DLD1 (cell line): ENCODE measurements around the gene CHST11.

ENCODE experiments used
- in situ Hi-C: cut with HindIII; loops from 2 replicates; pipeline ENCODE4 v1.10.0; 2017; ENCODE audit warnings: low sequenced_read_pairs

The CHST11 gene

GRCh38 chr12:104479123-104479662, 22.4 kb downstream of the CHST11 start:
- in situ Hi-C loops: no loop called here

DNA sequence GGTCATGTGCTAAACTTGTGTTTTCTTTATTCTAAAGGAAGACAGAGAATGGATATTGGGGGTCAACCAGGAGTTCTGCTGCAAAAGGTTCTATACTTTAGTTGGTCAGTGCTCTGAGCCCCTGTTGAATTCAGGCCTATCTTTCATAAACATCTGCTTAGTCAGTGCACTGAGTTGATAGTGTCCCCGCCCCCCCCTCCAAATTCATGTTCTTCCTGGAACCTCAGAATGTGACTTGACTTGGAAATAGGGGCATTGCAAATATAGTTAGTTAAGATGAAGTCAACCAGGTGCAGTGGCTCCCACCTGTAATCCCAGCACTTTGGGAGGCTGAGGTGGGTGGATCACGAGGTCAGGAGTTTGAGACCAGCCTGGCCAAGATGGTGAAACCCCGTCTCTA, 23.3 kb downstream of the CHST11 start:
- in situ Hi-C loops: no loop called here

DNA sequence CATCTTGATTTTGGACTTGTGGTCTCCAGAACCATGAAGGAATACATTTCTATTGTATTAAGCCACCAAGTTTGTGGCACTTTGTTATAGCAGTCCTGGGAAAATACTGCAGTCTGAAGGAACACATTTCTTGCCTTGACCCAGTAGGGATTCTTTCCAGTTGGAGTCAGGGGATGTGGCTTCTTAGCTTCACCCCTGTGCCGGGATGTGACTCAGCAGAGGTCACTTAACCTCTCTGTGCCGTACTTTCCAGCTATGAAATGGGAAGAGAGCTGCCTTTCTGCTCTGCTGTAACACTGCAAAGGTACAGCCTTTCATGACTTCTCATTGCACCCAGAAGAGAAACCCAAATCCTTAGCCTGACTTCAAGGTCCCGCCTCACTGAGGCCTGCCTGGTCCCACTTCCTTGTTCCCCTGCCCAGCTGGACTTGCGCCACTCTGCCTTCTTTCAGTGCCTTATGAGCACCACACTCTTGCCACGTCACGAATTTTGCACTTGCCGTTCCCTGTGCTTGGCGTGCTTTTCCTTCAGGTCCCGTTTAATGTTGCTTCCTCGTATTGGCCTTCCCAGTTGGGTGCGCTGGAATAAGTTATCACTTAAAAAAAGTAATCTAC, 24.2 kb downstream of the CHST11 start:
- in situ Hi-C loops: no loop called here

GRCh38 chr12:104482113-104482512, 25.4 kb downstream of the CHST11 start:
- in situ Hi-C loops: no loop called here

- in situ Hi-C loops: no loop called here
Measured at GRCh38 chr12:104482748-104483147, 26.0 kb downstream of the CHST11 start.

DNA sequence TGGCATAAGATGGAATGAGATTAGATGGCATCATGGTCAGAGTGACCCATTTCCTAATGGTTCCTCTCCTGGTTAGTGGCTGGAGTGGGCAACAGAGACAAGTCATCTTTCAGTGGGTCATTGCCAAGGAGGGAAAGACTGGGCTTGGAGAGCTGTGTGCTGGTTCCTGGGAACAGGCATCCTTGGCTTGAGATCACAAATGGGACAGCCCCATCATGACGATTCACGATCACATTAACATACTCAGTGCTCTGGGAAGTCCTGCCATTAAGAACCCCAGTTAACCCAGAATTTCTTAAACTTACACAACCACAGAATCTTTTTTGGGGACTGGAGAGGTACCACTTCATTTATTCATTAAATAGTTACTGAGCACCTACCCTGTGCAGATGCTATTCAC, 27.3 kb downstream of the CHST11 start:
- in situ Hi-C loops: no loop called here

GRCh38 chr12:104485651-104486362, 29.1 kb downstream of the CHST11 start:
- in situ Hi-C loops: no loop called here

GRCh38 chr12:104486363-104486750, 29.6 kb downstream of the CHST11 start:
- in situ Hi-C loops: no loop called here

- in situ Hi-C loops: no loop called here
Measured at GRCh38 chr12:104486943-104487819, 30.4 kb downstream of the CHST11 start.

- in situ Hi-C loops: no loop called here
Measured at GRCh38 chr12:104488374-104488773, 31.6 kb downstream of the CHST11 start.

GRCh38 chr12:104490186-104490585, 33.4 kb downstream of the CHST11 start:
- in situ Hi-C loops: no loop called here

DNA sequence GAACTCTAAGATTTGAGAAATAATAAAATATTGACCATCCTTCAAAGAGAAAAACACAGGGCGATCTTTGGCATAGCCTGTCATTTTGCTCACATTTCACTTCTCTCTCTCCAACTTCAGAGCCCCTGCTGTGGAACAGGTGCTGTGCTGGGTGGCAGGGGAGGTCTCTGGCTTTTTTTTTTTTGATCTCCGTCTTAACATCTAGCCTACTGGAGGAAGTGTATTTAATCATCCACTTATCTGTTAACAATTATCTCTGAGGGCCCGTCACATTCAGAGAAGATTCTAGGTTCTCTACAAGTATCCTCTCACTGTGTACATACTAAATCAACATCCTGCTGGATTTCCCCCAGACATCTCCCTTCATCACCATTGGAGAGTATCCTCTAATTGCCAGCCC, 34.1 kb downstream of the CHST11 start:
- in situ Hi-C loops: no loop called here

- in situ Hi-C loops: no loop called here
Measured at GRCh38 chr12:104493496-104493895, 36.7 kb downstream of the CHST11 start.

- in situ Hi-C loops: no loop called here
Measured at GRCh38 chr12:104494137-104494792, 37.5 kb downstream of the CHST11 start.

GRCh38 chr12:104494793-104495158, 38.0 kb downstream of the CHST11 start:
- in situ Hi-C loops: no loop called here

DNA sequence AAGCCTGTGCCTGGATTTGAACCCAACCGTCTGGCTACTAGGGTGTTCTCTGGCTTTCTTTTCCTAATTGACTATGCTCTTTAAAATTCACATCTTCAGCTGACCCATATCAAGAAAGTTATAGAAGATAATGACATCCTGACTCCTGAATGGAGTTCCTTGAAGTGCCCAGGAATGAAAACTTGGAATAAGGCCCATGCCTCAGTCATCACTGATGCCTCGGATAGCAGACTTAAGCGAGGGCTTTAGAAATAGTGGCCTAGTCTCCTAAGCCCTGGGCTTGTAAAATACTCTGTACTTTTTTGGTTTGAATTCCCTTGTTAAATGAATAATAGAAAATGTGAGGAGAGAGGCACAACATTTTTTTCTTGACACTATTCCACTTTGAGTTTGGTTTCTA, 39.0 kb downstream of the CHST11 start:
- in situ Hi-C loops: no loop called here

- in situ Hi-C loops: no loop called here
Measured at GRCh38 chr12:104496336-104496735, 39.6 kb downstream of the CHST11 start.

- in situ Hi-C loops: no loop called here
Measured at GRCh38 chr12:104498211-104498801, 41.6 kb downstream of the CHST11 start.

GRCh38 chr12:104499668-104500332, 43.1 kb downstream of the CHST11 start:
- in situ Hi-C loops: no loop called here

GRCh38 chr12:104501115-104501514, 44.4 kb downstream of the CHST11 start:
- in situ Hi-C loops: no loop called here
